Breast epithelium (tissue), 3 donors: ENCODE data around the gene FNTB.

Source experiments
- CTCF ChIP-seq, 3 donors: fragments of 450-650 bp; IDR thresholded peaks; one replicate each; pipeline ENCODE4 v1.5.1; 2016 to 2017; ENCODE audit warnings: antibody characterized with exemption in 3 of 3, mild to moderate bottlenecking in 3 of 3, moderate library complexity in 3 of 3
- POLR2A ChIP-seq: fragments of 450-650 bp; IDR thresholded peaks from one replicate; pipeline ENCODE4 v1.6.1; 2016; ENCODE audit warnings: antibody characterized with exemption, mild to moderate bottlenecking, moderate library complexity
- POLR2AphosphoS5 ChIP-seq, 3 donors: sonication (generic); formaldehyde crosslinking; IDR thresholded peaks; one replicate each; pipeline ENCODE4 v1.6.1; 2017; ENCODE audit warnings: antibody characterized with exemption in 3 of 3

GRCh38 chr14:64956697-64957406 is 29.8 kb upstream of the FNTB start:
- TF ChIP-seq CTCF (IDR thresholded peaks at IDR 0.05) (no peak), POLR2AphosphoS5 (IDR thresholded peaks at IDR 0.05) (no peak), POLR2A (no peak)
